HepG2 (cell line): ENCODE data around the gene ZNF749. TPM values are rescaled to one million over a fixed set of nuclear protein-coding genes. Genes with fewer than 3 reads are reported as not detected.

Experiments
- HNRNPH1 ChIP-seq: fragments of 200-400 bp; formaldehyde crosslinking; optimal IDR thresholded peaks from 2 replicates; pipeline ENCODE3; 2017; ENCODE audit warnings: mild to moderate bottlenecking, low read depth, low read length
- MLLT10 ChIP-seq: sonication (generic); formaldehyde crosslinking; IDR thresholded peaks from 2 replicates; pipeline ENCODE4 v1.4.0; 2020; ENCODE audit warnings: missing genetic modification reagents
- NFATC3 ChIP-seq: sonication (generic); formaldehyde crosslinking; IDR thresholded peaks from 2 replicates; pipeline ENCODE4 v1.5.1; 2020; ENCODE audit warnings: mild to moderate bottlenecking, missing genetic modification reagents
- POLR2A ChIP-seq, 2 experiments: IDR thresholded peaks; 2 replicates each; pipeline ENCODE4 v1.6.1; 2011; ENCODE audit warnings: low read depth in 2 of 2, low read length in 2 of 2, mild to moderate bottlenecking in 1 of 2, moderate library complexity in 1 of 2; ENCODE audit not compliant: insufficient read depth in 1 of 2
- SMC3 ChIP-seq: IDR thresholded peaks from 2 replicates; pipeline ENCODE4 v1.6.1; 2011; ENCODE audit warnings: low read length, improper control_type of control experiment
- SNAI1 ChIP-seq: sonication (generic); formaldehyde crosslinking; IDR thresholded peaks from 2 replicates; pipeline ENCODE4 v1.5.0; 2020; ENCODE audit warnings: mild to moderate bottlenecking, missing genetic modification reagents, borderline replicate concordance
- SRSF9 ChIP-seq: fragments of 200-400 bp; formaldehyde crosslinking; IDR thresholded peaks from 2 replicates; pipeline ENCODE4 v1.6.1; 2018; ENCODE audit warnings: borderline replicate concordance, mild to moderate bottlenecking, low read depth, low read length; ENCODE audit not compliant: insufficient read depth, poor library complexity, severe bottlenecking
- SSRP1 ChIP-seq: IDR thresholded peaks from 2 replicates; pipeline ENCODE4 v1.6.1; 2016; ENCODE audit warnings: control low read depth
- TBX2 ChIP-seq: sonication (generic); formaldehyde crosslinking; IDR thresholded peaks from 2 replicates; pipeline ENCODE4 v1.5.0; 2020; ENCODE audit warnings: missing genetic modification reagents, mild to moderate bottlenecking, borderline replicate concordance
- YEATS2 ChIP-seq: sonication (generic); formaldehyde crosslinking; IDR thresholded peaks from 2 replicates; pipeline ENCODE4 v1.4.0; 2020; ENCODE audit warnings: missing genetic modification reagents, borderline replicate concordance
- ZNF205 ChIP-seq: IDR thresholded peaks from 2 replicates; pipeline ENCODE4 v1.6.1; 2018; ENCODE audit warnings: missing biosample characterization, missing genetic modification reagents
- ZNF337 ChIP-seq: sonication (generic); formaldehyde crosslinking; IDR thresholded peaks from 2 replicates; pipeline ENCODE4 v1.5.1; 2020; ENCODE audit warnings: missing genetic modification reagents, low read depth, mild to moderate bottlenecking, borderline replicate concordance
- ZNF460 ChIP-seq: sonication (generic); formaldehyde crosslinking; IDR thresholded peaks from 2 replicates; pipeline ENCODE4 v1.5.1; 2020; ENCODE audit warnings: missing genetic modification reagents, mild to moderate bottlenecking, borderline replicate concordance
- ZNF737 ChIP-seq: sonication (generic); formaldehyde crosslinking; IDR thresholded peaks from 2 replicates; pipeline ENCODE4 v1.5.0; 2020; ENCODE audit warnings: missing genetic modification reagents, mild to moderate bottlenecking, borderline replicate concordance
- ZNF768 ChIP-seq: sonication (generic); formaldehyde crosslinking; IDR thresholded peaks from 2 replicates; pipeline ENCODE4 v1.4.0; 2020; ENCODE audit warnings: missing genetic modification reagents
- ZNF782 ChIP-seq: sonication (generic); formaldehyde crosslinking; IDR thresholded peaks from 2 replicates; pipeline ENCODE4 v1.4.0; 2020; ENCODE audit warnings: missing genetic modification reagents, mild to moderate bottlenecking, borderline replicate concordance
- ZSCAN30 ChIP-seq: sonication (generic); formaldehyde crosslinking; IDR thresholded peaks from 2 replicates; pipeline ENCODE4 v1.5.0; 2020; ENCODE audit warnings: mild to moderate bottlenecking, missing genetic modification reagents
- polyA plus RNA-seq, 8 experiments: library from polyadenylated mRNA; depleted of rRNA in 3 of 8; stranded (reverse) in 7 of 8; unstranded in 1 of 8; fragments of >200 nt; fragmentation: Illumina TruSeq in 4 of 8; extraction: Trizol in 4 of 8; gene quantifications; 2 replicates each; pipeline versions ENCODE4 v1.2.1 to v1.2.3, GENCODE V29; 2011 to 2016; ENCODE audit warnings: low read depth in 4 of 8, missing spikeins in 1 of 8, mixed read lengths in 1 of 8; ENCODE audit not compliant: insufficient read depth in 1 of 8
- total RNA-seq, 5 experiments: library from RNA; depleted of rRNA; stranded (reverse); fragments of >200 nt; fragmentation: Illumina TruSeq; extraction: Trizol; gene quantifications; 2 replicates each; pipeline ENCODE4 v1.2.3, GENCODE V29; 2016; ENCODE audit warnings: low read depth in 1 of 5
- TF ChIP-seq, protein P1 (sequence below): sonication (generic); formaldehyde crosslinking; IDR thresholded peaks from 2 replicates; pipeline ENCODE4 v1.5.0; 2020; ENCODE audit warnings: missing genetic modification reagents
- TF ChIP-seq, protein P2 (sequence below): sonication (generic); formaldehyde crosslinking; IDR thresholded peaks from 2 replicates; pipeline ENCODE4 v1.4.0; 2020; ENCODE audit warnings: missing genetic modification reagents
- TF ChIP-seq, protein P3 (sequence below): IDR thresholded peaks from 2 replicates; pipeline ENCODE4 v1.6.1; 2016; ENCODE audit warnings: control low read depth
- TF ChIP-seq, protein P4 (sequence below): IDR thresholded peaks from 2 replicates; pipeline ENCODE4 v1.6.1; 2016; ENCODE audit warnings: mild to moderate bottlenecking
- TF ChIP-seq, protein P5 (sequence below): sonication (generic); formaldehyde crosslinking; IDR thresholded peaks from 2 replicates; pipeline ENCODE4 v1.4.0; 2020; ENCODE audit warnings: low read depth, missing genetic modification reagents

The ZNF749 gene
- total and polyA plus RNA-seq, 2 of the 13 experiments (the other 11 are each of a cell fraction or from before 2014, with no cell fraction given): 18.9 to 21.0 TPM

DNA sequence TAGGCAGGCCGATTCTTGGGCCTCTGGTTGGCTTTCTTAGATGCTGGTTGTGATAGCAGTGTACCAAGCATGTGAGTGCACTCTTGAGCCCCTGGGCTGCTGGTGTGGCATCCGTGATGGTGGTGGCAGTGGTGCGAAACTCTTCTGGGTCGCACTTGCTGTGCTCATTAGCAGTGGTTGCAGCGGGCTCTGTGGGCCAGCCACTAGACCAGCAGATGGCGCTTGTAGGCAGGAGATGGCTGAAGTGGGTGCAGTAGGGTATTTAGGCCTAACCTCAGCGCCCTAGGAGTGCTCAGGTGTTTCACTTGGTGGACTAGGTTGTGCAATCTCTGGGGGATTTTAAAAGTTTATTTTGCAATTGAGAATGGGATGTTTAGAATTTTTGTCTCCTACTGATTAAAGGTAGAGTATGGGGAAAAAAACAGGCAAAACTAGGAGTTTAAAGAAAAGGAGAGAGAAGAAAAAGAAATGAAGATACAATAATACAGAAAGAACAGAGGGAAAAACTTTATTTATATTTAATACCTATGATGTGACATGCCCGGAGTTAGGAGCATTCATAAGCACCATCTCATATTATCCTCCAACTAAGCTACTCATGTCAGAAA is 28.5 kb upstream of the ZNF749 start (continued):
- TF ChIP-seq ZNF337 (CRISPR knock-in tag) (no peak), ZNF768 (CRISPR knock-in tag) (peak; percentile 89), ZSCAN30 (no peak), TBX2 (CRISPR knock-in tag) (0 out of 2 replicates have a peak, but pooled peaks have one; percentile 22), SSRP1 (CRISPR knock-in tag) (no peak), HNRNPH1 (no peak), SRSF9 (no peak), ZNF782 (0 out of 2 replicates have a peak, but pooled peaks have one; percentile 30), SNAI1 (CRISPR knock-in tag) (no peak), ZNF205 (CRISPR knock-in tag) (peak; percentile 77), YEATS2 (CRISPR knock-in tag) (0 out of 2 replicates have a peak, but pooled peaks have one; percentile 18), POLR2A (IDR thresholded peaks at IDR 0.05; ENCODE audit: insufficient read depth in 1 of 2, low read depth in 2 of 2, low read length in 2 of 2) (no peak), SMC3 (peak; percentile 81), ZNF737 (CRISPR knock-in tag) (no peak), MLLT10 (CRISPR knock-in tag) (no peak), NFATC3 (no peak), ZNF460 (CRISPR knock-in tag) (no peak)
- TF ChIP-seq, protein P1, sequence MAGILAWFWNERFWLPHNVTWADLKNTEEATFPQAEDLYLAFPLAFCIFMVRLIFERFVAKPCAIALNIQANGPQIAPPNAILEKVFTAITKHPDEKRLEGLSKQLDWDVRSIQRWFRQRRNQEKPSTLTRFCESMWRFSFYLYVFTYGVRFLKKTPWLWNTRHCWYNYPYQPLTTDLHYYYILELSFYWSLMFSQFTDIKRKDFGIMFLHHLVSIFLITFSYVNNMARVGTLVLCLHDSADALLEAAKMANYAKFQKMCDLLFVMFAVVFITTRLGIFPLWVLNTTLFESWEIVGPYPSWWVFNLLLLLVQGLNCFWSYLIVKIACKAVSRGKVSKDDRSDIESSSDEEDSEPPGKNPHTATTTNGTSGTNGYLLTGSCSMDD (CRISPR knock-in tag): no peak
- TF ChIP-seq, protein P2, sequence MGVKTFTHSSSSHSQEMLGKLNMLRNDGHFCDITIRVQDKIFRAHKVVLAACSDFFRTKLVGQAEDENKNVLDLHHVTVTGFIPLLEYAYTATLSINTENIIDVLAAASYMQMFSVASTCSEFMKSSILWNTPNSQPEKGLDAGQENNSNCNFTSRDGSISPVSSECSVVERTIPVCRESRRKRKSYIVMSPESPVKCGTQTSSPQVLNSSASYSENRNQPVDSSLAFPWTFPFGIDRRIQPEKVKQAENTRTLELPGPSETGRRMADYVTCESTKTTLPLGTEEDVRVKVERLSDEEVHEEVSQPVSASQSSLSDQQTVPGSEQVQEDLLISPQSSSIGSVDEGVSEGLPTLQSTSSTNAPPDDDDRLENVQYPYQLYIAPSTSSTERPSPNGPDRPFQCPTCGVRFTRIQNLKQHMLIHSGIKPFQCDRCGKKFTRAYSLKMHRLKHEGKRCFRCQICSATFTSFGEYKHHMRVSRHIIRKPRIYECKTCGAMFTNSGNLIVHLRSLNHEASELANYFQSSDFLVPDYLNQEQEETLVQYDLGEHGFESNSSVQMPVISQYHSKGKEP (CRISPR knock-in tag): no peak
- TF ChIP-seq, protein P3, sequence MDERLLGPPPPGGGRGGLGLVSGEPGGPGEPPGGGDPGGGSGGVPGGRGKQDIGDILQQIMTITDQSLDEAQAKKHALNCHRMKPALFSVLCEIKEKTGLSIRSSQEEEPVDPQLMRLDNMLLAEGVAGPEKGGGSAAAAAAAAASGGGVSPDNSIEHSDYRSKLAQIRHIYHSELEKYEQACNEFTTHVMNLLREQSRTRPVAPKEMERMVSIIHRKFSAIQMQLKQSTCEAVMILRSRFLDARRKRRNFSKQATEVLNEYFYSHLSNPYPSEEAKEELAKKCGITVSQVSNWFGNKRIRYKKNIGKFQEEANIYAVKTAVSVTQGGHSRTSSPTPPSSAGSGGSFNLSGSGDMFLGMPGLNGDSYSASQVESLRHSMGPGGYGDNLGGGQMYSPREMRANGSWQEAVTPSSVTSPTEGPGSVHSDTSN (CRISPR knock-in tag): no peak
- TF ChIP-seq, protein P4, sequence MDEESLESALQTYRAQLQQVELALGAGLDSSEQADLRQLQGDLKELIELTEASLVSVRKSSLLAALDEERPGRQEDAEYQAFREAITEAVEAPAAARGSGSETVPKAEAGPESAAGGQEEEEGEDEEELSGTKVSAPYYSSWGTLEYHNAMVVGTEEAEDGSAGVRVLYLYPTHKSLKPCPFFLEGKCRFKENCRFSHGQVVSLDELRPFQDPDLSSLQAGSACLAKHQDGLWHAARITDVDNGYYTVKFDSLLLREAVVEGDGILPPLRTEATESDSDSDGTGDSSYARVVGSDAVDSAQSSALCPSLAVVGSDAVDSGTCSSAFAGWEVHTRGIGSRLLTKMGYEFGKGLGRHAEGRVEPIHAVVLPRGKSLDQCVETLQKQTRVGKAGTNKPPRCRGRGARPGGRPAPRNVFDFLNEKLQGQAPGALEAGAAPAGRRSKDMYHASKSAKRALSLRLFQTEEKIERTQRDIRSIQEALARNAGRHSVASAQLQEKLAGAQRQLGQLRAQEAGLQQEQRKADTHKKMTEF (CRISPR knock-in tag): 0 out of 2 replicates have a peak, but pooled peaks have one; percentile 16
- TF ChIP-seq, protein P5, sequence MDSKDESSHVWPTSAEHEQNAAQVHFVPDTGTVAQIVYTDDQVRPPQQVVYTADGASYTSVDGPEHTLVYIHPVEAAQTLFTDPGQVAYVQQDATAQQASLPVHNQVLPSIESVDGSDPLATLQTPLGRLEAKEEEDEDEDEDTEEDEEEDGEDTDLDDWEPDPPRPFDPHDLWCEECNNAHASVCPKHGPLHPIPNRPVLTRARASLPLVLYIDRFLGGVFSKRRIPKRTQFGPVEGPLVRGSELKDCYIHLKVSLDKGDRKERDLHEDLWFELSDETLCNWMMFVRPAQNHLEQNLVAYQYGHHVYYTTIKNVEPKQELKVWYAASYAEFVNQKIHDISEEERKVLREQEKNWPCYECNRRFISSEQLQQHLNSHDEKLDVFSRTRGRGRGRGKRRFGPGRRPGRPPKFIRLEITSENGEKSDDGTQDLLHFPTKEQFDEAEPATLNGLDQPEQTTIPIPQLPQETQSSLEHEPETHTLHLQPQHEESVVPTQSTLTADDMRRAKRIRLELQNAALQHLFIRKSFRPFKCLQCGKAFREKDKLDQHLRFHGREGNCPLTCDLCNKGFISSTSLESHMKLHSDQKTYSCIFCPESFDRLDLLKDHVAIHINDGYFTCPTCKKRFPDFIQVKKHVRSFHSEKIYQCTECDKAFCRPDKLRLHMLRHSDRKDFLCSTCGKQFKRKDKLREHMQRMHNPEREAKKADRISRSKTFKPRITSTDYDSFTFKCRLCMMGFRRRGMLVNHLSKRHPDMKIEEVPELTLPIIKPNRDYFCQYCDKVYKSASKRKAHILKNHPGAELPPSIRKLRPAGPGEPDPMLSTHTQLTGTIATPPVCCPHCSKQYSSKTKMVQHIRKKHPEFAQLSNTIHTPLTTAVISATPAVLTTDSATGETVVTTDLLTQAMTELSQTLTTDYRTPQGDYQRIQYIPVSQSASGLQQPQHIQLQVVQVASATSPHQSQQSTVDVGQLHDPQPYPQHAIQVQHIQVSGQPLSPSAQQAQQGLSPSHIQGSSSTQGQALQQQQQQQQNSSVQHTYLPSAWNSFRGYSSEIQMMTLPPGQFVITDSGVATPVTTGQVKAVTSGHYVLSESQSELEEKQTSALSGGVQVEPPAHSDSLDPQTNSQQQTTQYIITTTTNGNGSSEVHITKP (CRISPR knock-in tag): no peak
